VCaP (cell line): ENCODE results near the gene RAB26.

Experiments
- H3K27ac ChIP-seq: fragments of 450-650 bp; 2 replicates; pipeline ENCODE4 v1.5.1; 2017
- CTCF ChIP-seq: fragments of 450-650 bp; conservative IDR thresholded peaks from 2 replicates; pipeline ENCODE4 v1.5.1; 2017; ENCODE audit warnings: mild to moderate bottlenecking, moderate library complexity

Gene RAB26

DNA sequence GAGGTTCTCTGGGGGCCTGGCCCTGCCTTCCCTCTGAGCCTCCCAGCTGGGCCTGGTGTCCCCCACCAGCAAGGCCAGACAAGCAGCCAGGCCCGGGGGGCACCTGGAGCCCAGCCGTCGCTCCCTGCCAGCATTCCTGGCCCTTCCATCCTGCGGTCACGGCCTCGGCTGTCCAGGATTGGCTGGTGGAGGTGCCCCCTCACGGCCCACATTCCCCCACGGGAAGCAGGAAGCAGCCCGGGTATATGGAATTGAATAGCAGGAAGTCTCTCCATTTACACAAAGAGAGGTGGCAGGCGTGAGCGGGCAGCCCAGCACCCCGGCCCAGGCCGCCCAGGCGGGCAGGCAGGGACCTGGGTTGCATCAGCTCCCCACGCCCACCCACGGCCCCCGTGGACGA lies 21.7 kb downstream of the RAB26 start:
- TF ChIP-seq CTCF, result no peak
- no peak overlapping the region for H3K27ac ChIP-seq

DNA sequence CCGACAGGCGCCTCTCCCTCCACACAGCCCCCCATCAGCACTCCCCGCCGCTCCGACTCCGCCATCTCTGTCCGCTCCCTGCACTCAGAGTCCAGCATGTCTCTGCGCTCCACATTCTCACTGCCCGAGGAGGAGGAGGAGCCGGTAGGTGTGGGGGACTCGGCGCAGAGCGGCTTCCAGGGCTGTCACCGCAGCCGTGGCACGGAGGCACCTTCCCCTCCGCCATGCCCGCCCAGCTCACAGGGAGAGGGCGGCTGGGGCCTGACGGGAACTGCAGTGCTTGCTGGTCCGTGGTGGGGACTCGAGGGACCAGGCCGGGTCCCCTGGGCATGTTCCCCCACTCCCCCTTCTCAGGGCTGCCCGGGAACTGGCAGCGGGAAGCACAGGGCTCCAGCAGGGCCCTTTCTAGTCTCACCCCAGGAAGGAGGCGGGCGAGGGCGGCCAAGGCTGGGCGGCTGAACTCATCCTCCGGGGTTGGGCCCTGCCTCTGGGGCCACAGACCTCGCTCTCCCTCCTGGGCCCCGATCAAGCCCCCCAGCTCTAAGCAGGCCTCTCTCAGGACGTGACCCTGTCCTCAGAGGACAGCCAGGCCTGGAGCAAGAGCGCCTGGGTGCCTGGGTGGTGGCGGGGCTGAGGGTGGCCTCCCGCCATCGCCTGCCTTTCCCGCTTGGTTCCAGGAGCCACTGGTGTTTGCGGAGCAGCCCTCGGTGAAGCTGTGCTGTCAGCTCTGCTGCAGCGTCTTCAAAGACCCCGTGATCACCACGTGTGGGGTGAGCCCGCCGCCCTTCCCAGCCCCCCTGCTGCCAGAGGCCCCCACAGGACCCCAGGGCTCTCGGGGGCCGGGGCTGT lies 22.4 kb downstream of the RAB26 start:
- no peak for TF ChIP-seq CTCF
- H3K27ac ChIP-seq, result no peak overlapping the region

- no peak for TF ChIP-seq CTCF
- H3K27ac ChIP-seq, result no peak overlapping the region
Observed at GRCh38 chr16:2171601-2172178, 23.3 kb downstream of the RAB26 start.

GRCh38 chr16:2172688-2173335 lies 24.4 kb downstream of the RAB26 start:
- no peak for TF ChIP-seq CTCF
- H3K27ac ChIP-seq, result no peak overlapping the region

GRCh38 chr16:2173366-2173765 lies 24.9 kb downstream of the RAB26 start:
- no peak overlapping the region for H3K27ac ChIP-seq
- no peak for TF ChIP-seq CTCF

DNA sequence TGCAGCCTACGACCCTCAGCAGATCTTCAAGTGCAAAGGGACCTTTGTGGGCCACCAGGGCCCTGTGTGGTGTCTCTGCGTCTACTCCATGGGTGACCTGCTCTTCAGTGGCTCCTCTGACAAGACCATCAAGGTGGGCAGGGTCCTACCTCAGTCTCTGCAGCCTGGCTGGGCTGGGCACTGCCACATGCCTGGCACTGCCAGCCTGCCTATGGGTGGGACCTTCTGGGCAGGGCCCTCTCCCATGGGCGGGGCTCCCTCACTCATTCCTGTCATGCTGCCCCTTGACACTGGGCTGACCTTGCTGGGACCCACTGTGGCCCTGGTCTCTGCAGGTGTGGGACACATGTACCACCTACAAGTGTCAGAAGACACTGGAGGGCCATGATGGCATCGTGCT lies 25.5 kb downstream of the RAB26 start:
- no peak overlapping the region for H3K27ac ChIP-seq
- TF ChIP-seq CTCF, result no peak

GRCh38 chr16:2174396-2175131 lies 26.1 kb downstream of the RAB26 start:
- no peak overlapping the region for H3K27ac ChIP-seq
- no peak for TF ChIP-seq CTCF
